ENCODE measurements around the gene CTIF.

- no peak for TF ChIP-seq CTCF (IDR thresholded peaks at IDR 0.05)
- no peak for TF ChIP-seq ZFX (IDR thresholded peaks at IDR 0.05; ENCODE audit: borderline replicate concordance)
These were observed 345.5 kb downstream of the CTIF start for GRCh38 chr18:48884306-48884705.

Data from 22Rv1 (cell line).